ENCODE measurements around the gene STK11IP. TPM values are rescaled to one million over a fixed set of nuclear protein-coding genes. Genes with fewer than 3 reads are reported as not detected.

Gene STK11IP
- total RNA-seq, 1 experiment from 2014 or later, result 45.0 TPM

DNA sequence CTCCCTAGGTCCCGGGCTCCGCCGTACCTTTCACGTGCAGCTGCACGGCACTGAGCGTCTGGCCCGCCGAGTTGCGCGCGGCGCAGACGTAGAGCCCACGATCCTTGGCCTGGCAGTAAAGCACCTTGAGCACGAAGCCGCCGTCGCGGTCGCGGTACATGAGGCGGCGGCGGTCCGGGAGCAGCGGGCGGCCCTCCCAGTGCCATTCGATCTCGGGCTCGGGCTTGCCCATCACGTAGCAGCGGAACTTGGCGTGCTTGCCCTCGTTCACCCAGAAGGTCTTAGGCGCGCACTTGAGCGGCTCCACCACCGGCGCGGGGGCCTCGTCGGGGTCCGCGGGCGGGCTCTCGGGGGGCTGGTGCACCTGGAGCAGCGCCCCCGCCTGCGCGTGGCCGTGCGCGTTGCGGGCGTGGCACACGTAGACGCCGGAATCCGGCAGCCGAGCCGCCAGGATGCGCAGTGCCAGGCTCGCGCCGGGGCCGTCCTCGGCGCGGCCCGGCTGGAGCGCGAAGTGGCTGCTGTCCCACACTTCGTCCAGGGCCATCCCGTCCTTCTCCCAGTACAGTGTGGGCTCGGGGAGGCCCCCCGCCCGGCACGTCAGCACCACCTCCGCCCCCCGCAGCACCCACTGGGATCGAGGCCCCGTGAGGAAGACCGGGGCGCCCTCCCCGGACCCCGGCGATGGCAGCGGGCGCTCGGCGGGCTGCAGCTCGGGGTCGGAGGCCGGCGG, 27.3 kb upstream of the STK11IP start:
- Histone ChIP-seq H3K27me3 (ENCODE audit: insufficient read depth, low read length) (no peaks in the 10 kb centered on the region), H3K36me3 (ENCODE audit: control insufficient read depth in 1 of 2, insufficient read depth in 2 of 2, low read length in 2 of 2) (no peaks in the 10 kb centered on the region), H3K9me2 (ENCODE audit: insufficient read depth) (no peaks in the 10 kb centered on the region), H3K4me1 (ENCODE audit: control insufficient read depth in 1 of 2, insufficient read depth in 2 of 2, low read length in 2 of 2) (no peaks in the 10 kb centered on the region), H3K4me2 (ENCODE audit: low read length) (no peak overlapping the region), H2AFZ (ENCODE audit: low read depth, low read length, poor library complexity, severe bottlenecking) (no peak overlapping the region), H4K20me1 (ENCODE audit: insufficient read depth) (no peaks in the 10 kb centered on the region), H3K9me3 (ENCODE audit: control insufficient read depth in 1 of 2, insufficient read depth in 1 of 2, low read depth in 1 of 2, low read length in 2 of 2) (no peaks in the 10 kb centered on the region), H3K9ac (ENCODE audit: low read length) (no peak overlapping the region), H3K27ac (ENCODE audit: low read depth, low read length) (no peak overlapping the region), H3K79me2 (ENCODE audit: insufficient read depth, low read length) (no peaks in the 10 kb centered on the region), H3K4me3 (replicated peaks in 1 of 2; ENCODE audit: low read depth in 1 of 2, low read length in 2 of 2) (no peak overlapping the region)
- ATAC-seq (no peak), DNase-seq (ENCODE audit: low read depth, low spot score) (no peak)
- ChIA-PET CTCF (interaction anchor here (1.5 kb wide), 1 partner anchor 10 kb away, joined by 6 read pairs; no protein-coding TSS in a partner anchor), RAD21 (ENCODE audit: low non-redundant PET in 1 of 2, low total read pairs in 2 of 2, uncharacterized antibody in 2 of 2, unreplicated experiment in 2 of 2) (no interaction called here), POLR2A (no interaction called here)
- TF ChIP-seq ELF1 (IDR thresholded peaks at IDR 0.05; ENCODE audit: borderline replicate concordance, low read depth) (no peak), RAD21 (IDR thresholded peaks at IDR 0.05; ENCODE audit: low read depth) (no peak), JUND (IDR thresholded peaks at IDR 0.05) (no peak), CBX3 (IDR thresholded peaks at IDR 0.05; ENCODE audit: low read depth) (no peak), EGR1 (IDR thresholded peaks at IDR 0.05; ENCODE audit: low read depth) (no peak)
- TF ChIP-seq, protein P1, sequence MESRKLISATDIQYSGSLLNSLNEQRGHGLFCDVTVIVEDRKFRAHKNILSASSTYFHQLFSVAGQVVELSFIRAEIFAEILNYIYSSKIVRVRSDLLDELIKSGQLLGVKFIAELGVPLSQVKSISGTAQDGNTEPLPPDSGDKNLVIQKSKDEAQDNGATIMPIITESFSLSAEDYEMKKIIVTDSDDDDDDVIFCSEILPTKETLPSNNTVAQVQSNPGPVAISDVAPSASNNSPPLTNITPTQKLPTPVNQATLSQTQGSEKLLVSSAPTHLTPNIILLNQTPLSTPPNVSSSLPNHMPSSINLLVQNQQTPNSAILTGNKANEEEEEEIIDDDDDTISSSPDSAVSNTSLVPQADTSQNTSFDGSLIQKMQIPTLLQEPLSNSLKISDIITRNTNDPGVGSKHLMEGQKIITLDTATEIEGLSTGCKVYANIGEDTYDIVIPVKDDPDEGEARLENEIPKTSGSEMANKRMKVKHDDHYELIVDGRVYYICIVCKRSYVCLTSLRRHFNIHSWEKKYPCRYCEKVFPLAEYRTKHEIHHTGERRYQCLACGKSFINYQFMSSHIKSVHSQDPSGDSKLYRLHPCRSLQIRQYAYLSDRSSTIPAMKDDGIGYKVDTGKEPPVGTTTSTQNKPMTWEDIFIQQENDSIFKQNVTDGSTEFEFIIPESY (IDR thresholded peaks at IDR 0.05; ENCODE audit: extremely low read depth, insufficient replicate concordance, low read length), result no peak
- TF ChIP-seq, protein P2, sequence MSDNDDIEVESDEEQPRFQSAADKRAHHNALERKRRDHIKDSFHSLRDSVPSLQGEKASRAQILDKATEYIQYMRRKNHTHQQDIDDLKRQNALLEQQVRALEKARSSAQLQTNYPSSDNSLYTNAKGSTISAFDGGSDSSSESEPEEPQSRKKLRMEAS (IDR thresholded peaks at IDR 0.05), result no peak
- TF ChIP-seq, protein P3, sequence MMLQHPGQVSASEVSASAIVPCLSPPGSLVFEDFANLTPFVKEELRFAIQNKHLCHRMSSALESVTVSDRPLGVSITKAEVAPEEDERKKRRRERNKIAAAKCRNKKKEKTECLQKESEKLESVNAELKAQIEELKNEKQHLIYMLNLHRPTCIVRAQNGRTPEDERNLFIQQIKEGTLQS (IDR thresholded peaks at IDR 0.05), result no peak
- intact Hi-C loops (cut with micrococcal nuclease), result no loop called here
- BruUV-seq (replicated peaks), result no TSS peak

Data from HCT116 (cell line).